ENCODE results near the gene CRYAB.
"Not testable (repeated sequence)": the region's sequence is repeated elsewhere in the genome, so short reads cannot be mapped to it uniquely, and the experiment has no call there.

The CRYAB gene

DNA sequence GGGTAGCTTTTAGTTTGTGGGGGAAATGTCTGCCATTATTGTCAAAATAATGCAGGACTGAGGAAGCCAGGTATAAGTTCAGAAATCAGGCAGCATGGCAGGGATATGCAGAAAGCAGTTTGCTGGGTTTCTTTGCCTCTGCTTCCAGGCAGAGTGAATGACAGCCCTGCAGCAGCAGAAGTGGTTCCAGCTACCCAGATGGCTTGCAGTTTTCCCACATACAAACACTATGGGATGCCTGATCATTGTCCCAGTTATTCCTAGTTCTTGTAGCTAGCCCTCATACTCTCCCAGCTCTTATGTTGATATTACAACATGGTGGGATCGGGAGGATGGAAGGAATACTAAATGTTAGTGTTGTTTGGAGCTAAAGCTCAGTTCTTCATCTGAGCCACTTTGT is 22.7 kb upstream of the CRYAB start:
- DNase-seq (ENCODE audit: extremely low read depth, low read depth), result no peak
- TF ChIP-seq, protein P1, sequence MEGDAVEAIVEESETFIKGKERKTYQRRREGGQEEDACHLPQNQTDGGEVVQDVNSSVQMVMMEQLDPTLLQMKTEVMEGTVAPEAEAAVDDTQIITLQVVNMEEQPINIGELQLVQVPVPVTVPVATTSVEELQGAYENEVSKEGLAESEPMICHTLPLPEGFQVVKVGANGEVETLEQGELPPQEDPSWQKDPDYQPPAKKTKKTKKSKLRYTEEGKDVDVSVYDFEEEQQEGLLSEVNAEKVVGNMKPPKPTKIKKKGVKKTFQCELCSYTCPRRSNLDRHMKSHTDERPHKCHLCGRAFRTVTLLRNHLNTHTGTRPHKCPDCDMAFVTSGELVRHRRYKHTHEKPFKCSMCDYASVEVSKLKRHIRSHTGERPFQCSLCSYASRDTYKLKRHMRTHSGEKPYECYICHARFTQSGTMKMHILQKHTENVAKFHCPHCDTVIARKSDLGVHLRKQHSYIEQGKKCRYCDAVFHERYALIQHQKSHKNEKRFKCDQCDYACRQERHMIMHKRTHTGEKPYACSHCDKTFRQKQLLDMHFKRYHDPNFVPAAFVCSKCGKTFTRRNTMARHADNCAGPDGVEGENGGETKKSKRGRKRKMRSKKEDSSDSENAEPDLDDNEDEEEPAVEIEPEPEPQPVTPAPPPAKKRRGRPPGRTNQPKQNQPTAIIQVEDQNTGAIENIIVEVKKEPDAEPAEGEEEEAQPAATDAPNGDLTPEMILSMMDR (IDR thresholded peaks at IDR 0.05; ENCODE audit: low read depth, low read length), result no peak

DNA sequence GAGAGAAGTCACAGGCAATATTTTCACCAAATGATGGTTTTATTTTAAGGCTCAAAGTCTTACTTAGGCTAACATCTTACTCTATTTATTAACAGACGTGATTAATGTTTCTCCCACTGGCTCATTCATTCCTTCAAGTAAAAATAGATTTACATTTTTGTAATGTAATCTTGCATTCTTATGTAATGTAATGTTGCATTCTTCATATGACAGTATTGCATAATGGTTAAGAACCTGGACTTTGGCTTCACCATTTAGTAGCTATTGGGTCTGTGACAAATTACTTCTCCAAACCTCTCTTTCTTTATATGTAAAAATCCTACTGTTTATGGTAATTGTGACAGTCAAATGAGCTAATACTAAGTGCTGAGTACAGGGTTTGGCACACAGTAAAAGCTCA is 22.3 kb upstream of the CRYAB start:
- DNase-seq (ENCODE audit: extremely low read depth, low read depth), result no peak
- TF ChIP-seq, protein P1 (IDR thresholded peaks at IDR 0.05; ENCODE audit: low read depth, low read length), result no peak

DNA sequence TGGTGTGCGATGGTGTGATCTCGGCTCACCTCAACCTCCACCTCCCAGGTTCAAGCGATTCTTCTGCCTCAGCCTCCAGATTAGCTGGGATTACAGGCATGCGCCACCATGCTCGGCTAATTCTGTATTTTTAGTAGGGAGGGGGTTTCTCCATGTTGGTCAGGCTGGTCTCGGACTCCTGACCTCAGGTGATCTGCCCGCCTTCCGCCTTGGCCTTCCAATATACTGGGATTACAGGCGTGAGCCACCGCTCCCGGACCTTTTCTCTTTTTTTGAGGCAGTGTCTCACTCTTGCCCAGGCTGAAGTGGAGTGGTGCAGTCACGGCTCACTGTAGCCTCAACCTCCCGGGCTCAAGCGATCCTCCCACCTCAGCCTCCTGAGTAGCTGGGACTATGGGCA is 21.6 kb upstream of the CRYAB start:
- DNase-seq (ENCODE audit: extremely low read depth, low read depth), result not testable (repeated sequence)

DNA sequence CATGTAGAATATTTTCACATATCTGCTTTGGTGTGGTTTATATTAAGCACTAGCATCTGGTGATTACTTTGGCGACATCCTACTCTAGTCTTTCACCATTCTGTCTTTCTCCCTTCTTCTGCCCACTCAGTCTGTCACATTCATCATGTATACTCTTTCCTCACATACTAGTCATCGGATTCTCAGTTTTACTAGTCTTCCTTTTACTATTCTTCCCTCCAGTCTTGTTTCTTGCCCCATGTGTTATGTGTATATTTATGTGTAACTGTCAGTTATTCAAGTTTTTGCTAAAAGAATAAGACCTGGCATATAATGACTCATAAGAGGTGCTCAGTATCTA is 21.0 kb upstream of the CRYAB start:
- DNase-seq (ENCODE audit: extremely low read depth, low read depth), result no peak
- TF ChIP-seq, protein P1 (IDR thresholded peaks at IDR 0.05; ENCODE audit: low read depth, low read length), result no peak

DNA sequence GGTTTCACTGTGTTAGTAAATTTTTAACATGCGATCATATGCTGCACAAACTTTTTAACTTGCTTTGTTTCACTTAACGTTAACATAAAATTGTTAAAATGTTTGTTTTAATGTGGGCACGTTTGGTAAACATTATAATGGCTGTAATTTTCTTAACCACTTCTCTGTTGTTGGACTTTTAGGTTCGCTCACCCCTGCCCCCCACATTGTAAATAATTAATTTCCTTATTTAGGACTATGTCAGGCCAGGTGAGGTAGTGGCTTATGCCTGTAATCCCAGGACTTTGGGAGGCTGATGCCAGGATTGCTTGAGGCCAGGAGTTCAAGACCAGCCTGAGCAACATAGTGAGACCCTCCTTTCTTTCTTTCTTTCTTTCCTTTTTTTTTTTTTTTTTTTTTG is 18.9 kb upstream of the CRYAB start:
- DNase-seq (ENCODE audit: extremely low read depth, low read depth), result no peak
- TF ChIP-seq, protein P1 (IDR thresholded peaks at IDR 0.05; ENCODE audit: low read depth, low read length), result no peak

DNA sequence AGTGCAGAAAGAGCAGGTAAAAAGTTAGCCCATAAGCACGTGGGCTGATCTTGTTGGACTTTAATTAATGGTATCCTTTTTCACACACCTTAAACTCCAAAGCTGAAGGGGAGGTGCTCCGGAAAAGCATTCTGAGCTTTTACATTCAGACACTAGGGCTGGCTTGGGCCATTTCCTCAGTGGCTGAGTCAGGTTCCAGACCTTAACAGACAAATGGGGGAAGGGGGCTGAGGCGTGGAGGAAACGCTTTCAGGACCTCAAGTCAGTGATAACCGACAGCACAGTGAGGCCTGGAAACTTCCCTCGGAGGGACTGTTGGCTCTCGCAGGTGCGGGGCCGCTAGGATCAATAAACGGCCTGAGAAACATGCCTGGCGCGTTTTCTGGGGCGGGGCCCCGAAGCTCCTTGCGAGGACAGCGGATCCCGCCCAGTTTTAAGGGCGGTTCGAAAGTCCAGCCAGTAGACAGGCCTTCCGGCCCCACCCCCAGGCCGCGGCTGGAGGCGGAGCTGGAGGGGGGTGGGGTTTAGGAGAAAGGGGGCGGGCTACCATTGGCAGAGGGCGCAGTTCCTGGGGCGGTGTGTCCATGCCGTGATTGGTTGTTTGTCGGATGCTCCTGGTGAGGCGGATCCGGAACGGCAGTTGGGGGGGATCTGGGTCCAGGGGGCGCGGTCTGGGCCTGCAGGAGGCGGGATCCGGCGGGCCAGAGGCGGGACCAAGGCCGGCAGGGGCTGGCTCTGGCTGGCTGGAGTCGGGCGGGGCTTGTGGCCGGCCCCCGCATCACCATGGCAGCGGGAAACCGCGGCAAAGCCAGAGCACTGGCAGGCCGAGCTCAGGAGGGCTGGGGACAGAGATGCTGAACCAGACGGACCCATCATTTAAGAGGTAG is 15.2 kb upstream of the CRYAB start:
- DNase-seq (ENCODE audit: extremely low read depth, low read depth), result peak; percentile 94
- TF ChIP-seq, protein P1 (IDR thresholded peaks at IDR 0.05; ENCODE audit: low read depth, low read length), result no peak; the same call in 1 of the 2 replicates

DNA sequence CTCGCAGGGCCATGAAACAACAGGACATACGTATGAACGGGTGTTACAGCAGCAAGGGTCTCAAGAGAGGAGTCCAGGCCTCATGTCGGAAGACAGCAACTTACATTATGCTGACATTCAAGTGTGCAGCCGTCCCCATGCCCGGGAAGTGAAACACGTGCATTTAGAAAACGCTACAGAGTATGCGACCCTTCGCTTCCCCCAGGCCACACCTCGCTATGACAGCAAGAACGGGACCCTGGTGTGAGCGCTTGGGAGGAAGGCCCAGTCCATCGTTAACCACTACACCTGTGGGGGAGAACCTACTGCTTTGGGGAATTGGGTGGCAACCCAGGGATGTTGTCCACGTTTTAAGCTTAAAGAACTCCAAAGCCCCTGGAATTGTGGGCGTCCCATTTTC is 14.4 kb upstream of the CRYAB start:
- no peak for DNase-seq (ENCODE audit: extremely low read depth, low read depth)
- TF ChIP-seq, protein P1 (IDR thresholded peaks at IDR 0.05; ENCODE audit: low read depth, low read length), result no peak

DNA sequence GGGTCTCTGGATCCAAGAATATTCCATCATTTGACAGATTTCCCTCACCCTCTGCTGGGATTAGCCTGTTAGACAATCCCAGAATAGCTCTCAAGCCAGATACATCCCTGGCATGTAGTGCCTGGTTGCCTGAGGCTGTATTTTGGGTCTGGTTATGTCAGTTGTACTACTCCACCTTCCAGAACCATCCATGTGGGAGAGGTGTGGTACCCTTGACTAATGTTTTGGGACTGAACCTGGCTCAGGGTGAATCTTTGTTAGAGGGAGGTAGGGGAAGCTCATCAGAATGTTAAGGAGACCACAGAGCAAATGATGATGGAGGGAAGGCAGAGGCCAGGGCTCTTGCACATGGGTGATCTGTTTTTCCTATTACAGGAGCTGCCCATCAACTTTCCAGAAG is 12.4 kb upstream of the CRYAB start:
- TF ChIP-seq, protein P1 (IDR thresholded peaks at IDR 0.05; ENCODE audit: low read depth, low read length), result no peak
- no peak for DNase-seq (ENCODE audit: extremely low read depth, low read depth)

Data from AG09319 (cell line).